Trophoblast cell (in vitro differentiated cells and primary cell): ENCODE data around the gene MED23.
A peak's percentile ranks its signal among the peaks of the same experiment; 100 is the strongest.

Source experiments
- DNase-seq, 2 donors: peaks; one replicate each; pipeline ENCODE4 v3.0.0-alpha.2; 2016
- H2AFZ ChIP-seq: 2 replicates; pipeline ENCODE4 v1.6.1; 2013; ENCODE audit warnings: low read length, moderate library complexity, mild to moderate bottlenecking; ENCODE audit not compliant: insufficient read depth, poor library complexity
- H2AK5ac ChIP-seq: 2 replicates; pipeline ENCODE4 v1.6.1; 2013; ENCODE audit warnings: mild to moderate bottlenecking, low read length
- H2BK120ac ChIP-seq: 2 replicates; pipeline ENCODE4 v1.6.1; 2013; ENCODE audit warnings: low read length, mild to moderate bottlenecking, moderate library complexity; ENCODE audit not compliant: insufficient read depth, poor library complexity
- H2BK12ac ChIP-seq: 2 replicates; pipeline ENCODE4 v1.6.1; 2013; ENCODE audit warnings: mild to moderate bottlenecking, low read length, moderate library complexity
- H2BK5ac ChIP-seq: 2 replicates; pipeline ENCODE4 v1.6.1; 2013; ENCODE audit warnings: low read length, low read depth, moderate library complexity, mild to moderate bottlenecking; ENCODE audit not compliant: poor library complexity
- H3K14ac ChIP-seq: 2 replicates; pipeline ENCODE4 v1.6.1; 2013; ENCODE audit warnings: mild to moderate bottlenecking, low read length
- H3K18ac ChIP-seq: 2 replicates; pipeline ENCODE4 v1.6.1; 2013; ENCODE audit warnings: mild to moderate bottlenecking, low read length
- H3K23ac ChIP-seq: 2 replicates; pipeline ENCODE4 v1.6.1; 2013; ENCODE audit warnings: low read length
- H3K27ac ChIP-seq: 2 replicates; pipeline ENCODE4 v1.5.1; 2013; ENCODE audit warnings: low read depth, mild to moderate bottlenecking, inconsistent platforms, low read length, moderate library complexity
- H3K27me3 ChIP-seq: 2 replicates; pipeline ENCODE4 v1.6.1; 2013; ENCODE audit warnings: inconsistent platforms, mild to moderate bottlenecking, low read length, moderate library complexity; ENCODE audit not compliant: insufficient read depth
- H3K36me3 ChIP-seq, 2 experiments: 1 replicate in 1 of 2; 2 replicates in 1 of 2; pipeline ENCODE4 v1.6.1; 2013; ENCODE audit warnings: low read length in 2 of 2, mild to moderate bottlenecking in 2 of 2, moderate library complexity in 1 of 2; ENCODE audit not compliant: insufficient read depth in 2 of 2, control insufficient read depth in 1 of 2
- H3K4ac ChIP-seq: 2 replicates; pipeline ENCODE4 v1.6.1; 2013; ENCODE audit warnings: low read depth, mild to moderate bottlenecking, low read length, moderate library complexity
- H3K4me1 ChIP-seq, 2 experiments: 1 replicate in 1 of 2; 2 replicates in 1 of 2; pipeline ENCODE4 v1.6.1; 2013; ENCODE audit warnings: low read length in 2 of 2, mild to moderate bottlenecking in 2 of 2, moderate library complexity in 1 of 2; ENCODE audit not compliant: insufficient read depth in 2 of 2, control insufficient read depth in 1 of 2
- H3K4me2 ChIP-seq: 2 replicates; pipeline ENCODE4 v1.6.1; 2013; ENCODE audit warnings: inconsistent platforms, mild to moderate bottlenecking, low read length, moderate library complexity
- H3K4me3 ChIP-seq: 2 replicates; pipeline ENCODE4 v1.5.1; 2013; ENCODE audit warnings: mild to moderate bottlenecking, low read depth, low read length, inconsistent platforms
- H3K79me1 ChIP-seq: one replicate; pipeline ENCODE4 v1.6.1; 2013; ENCODE audit warnings: low read length
- H3K79me2 ChIP-seq: 2 replicates; pipeline ENCODE4 v1.6.1; 2013; ENCODE audit warnings: low read length, mild to moderate bottlenecking; ENCODE audit not compliant: control insufficient read depth, insufficient read depth, poor library complexity
- H3K9ac ChIP-seq: 2 replicates; pipeline ENCODE4 v1.6.1; 2013; ENCODE audit warnings: mild to moderate bottlenecking, low read length
- H3K9me3 ChIP-seq: 2 replicates; pipeline ENCODE4 v1.6.1; 2013; ENCODE audit warnings: low read depth, mild to moderate bottlenecking, control low read depth, inconsistent platforms, low read length; ENCODE audit not compliant: insufficient read depth
- H4K12ac ChIP-seq: 2 replicates; pipeline ENCODE4 v1.6.1; 2013; ENCODE audit warnings: low read depth, mild to moderate bottlenecking, low read length, moderate library complexity
- H4K8ac ChIP-seq: 2 replicates; pipeline ENCODE4 v1.6.1; 2013; ENCODE audit warnings: low read depth, mild to moderate bottlenecking, low read length, moderate library complexity
- H4K91ac ChIP-seq: one replicate; pipeline ENCODE4 v1.6.1; 2013; ENCODE audit warnings: low read depth, mild to moderate bottlenecking, low read length, moderate library complexity
- WGBS: extraction: QIAGEN DNeasy Blood & Tissue Kit; methylation state at CpG from one replicate; pipeline ENCODE4 v1.1.7; 2013; ENCODE audit warnings: missing lambda C conversion rate; ENCODE audit not compliant: insufficient read length, insufficient coverage; ENCODE audit errors: extremely low coverage; 5-methylcytosine and 5-hydroxymethylcytosine counted together

MED23 gene

GRCh38 chr6:131600716-131601115, 27.3 kb downstream of the MED23 start:
- no peak overlapping the region for H2AFZ ChIP-seq
- H3K14ac ChIP-seq: no peak overlapping the region
- no peak overlapping the region for H3K18ac ChIP-seq
- no peak overlapping the region for H3K27ac ChIP-seq
- H3K4ac ChIP-seq: no peak overlapping the region
- H4K8ac ChIP-seq: no peak overlapping the region
- no CpG with 5 or more reads among the region's 4 CpGs for WGBS
- H3K27me3 ChIP-seq: no peaks in the 10 kb centered on the region
- no peak overlapping the region for H2BK5ac ChIP-seq
- H3K36me3 ChIP-seq: peaks cover 11 to 19% of the 10 kb centered on the region in 2 experiments
- no peak overlapping the region for H3K4me3 ChIP-seq
- no peak for DNase-seq
- no peak overlapping the region for H4K12ac ChIP-seq
- H3K79me1 ChIP-seq: no peaks in the 10 kb centered on the region
- no peak overlapping the region for H3K4me2 ChIP-seq
- no peak overlapping the region for H2BK120ac ChIP-seq
- H3K9ac ChIP-seq: no peak overlapping the region
- H4K91ac ChIP-seq: no peak overlapping the region
- H3K9me3 ChIP-seq: no peaks in the 10 kb centered on the region
- H2AK5ac ChIP-seq: no peak overlapping the region
- H2BK12ac ChIP-seq: no peak overlapping the region
- H3K23ac ChIP-seq: no peak overlapping the region
- no peaks in the 10 kb centered on the region for H3K4me1 ChIP-seq
- H3K79me2 ChIP-seq: no peaks in the 10 kb centered on the region

- Histone ChIP-seq H3K4me2 (no peak overlapping the region), H3K18ac (no peak overlapping the region), H3K4me1 (no peaks in the 10 kb centered on the region), H3K4ac (no peak overlapping the region), H3K14ac (no peak overlapping the region), H3K36me3 (peaks cover 15 to 24% of the 10 kb centered on the region in 2 experiments), H2BK12ac (no peak overlapping the region), H4K91ac (no peak overlapping the region), H3K9me3 (no peaks in the 10 kb centered on the region), H3K27me3 (no peaks in the 10 kb centered on the region), H4K12ac (no peak overlapping the region), H3K27ac (no peak overlapping the region), H3K79me1 (no peaks in the 10 kb centered on the region), H2BK5ac (no peak overlapping the region), H4K8ac (no peak overlapping the region), H3K9ac (no peak overlapping the region), H2AFZ (no peak overlapping the region), H3K23ac (no peak overlapping the region), H3K4me3 (no peak overlapping the region), H2BK120ac (no peak overlapping the region), H2AK5ac (no peak overlapping the region), H3K79me2 (no peaks in the 10 kb centered on the region)
- WGBS: no CpG with 5 or more reads among the region's 3 CpGs
- peak in 1 of 2 donors; percentile 24 for DNase-seq
Measured at GRCh38 chr6:131597446-131597845, 30.6 kb downstream of the MED23 start.

- Histone ChIP-seq H3K23ac (no peak overlapping the region), H3K9me3 (no peaks in the 10 kb centered on the region), H3K4me3 (no peak overlapping the region), H3K4me2 (no peak overlapping the region), H3K14ac (no peak overlapping the region), H3K18ac (no peak overlapping the region), H4K12ac (no peak overlapping the region), H2BK12ac (no peak overlapping the region), H3K27me3 (no peaks in the 10 kb centered on the region), H4K91ac (no peak overlapping the region), H3K9ac (no peak overlapping the region), H3K79me1 (no peaks in the 10 kb centered on the region), H3K4me1 (no peaks in the 10 kb centered on the region), H2AK5ac (no peak overlapping the region), H2AFZ (no peak overlapping the region), H3K4ac (no peak overlapping the region), H4K8ac (no peak overlapping the region), H2BK5ac (no peak overlapping the region), H2BK120ac (no peak overlapping the region), H3K27ac (no peak overlapping the region), H3K79me2 (no peaks in the 10 kb centered on the region), H3K36me3 (peaks cover 20 to 25% of the 10 kb centered on the region in 2 experiments)
- no CpG with 5 or more reads among the region's 11 CpGs for WGBS
- DNase-seq: peak; percentile 35 to 61
Measured at GRCh38 chr6:131594074-131594473, 34.0 kb downstream of the MED23 start.

GRCh38 chr6:131592935-131593334, 35.1 kb downstream of the MED23 start:
- Histone ChIP-seq H2BK12ac (no peak overlapping the region), H3K27ac (no peak overlapping the region), H3K4me2 (no peak overlapping the region), H3K79me2 (no peaks in the 10 kb centered on the region), H2AK5ac (no peak overlapping the region), H2BK120ac (no peak overlapping the region), H3K23ac (no peak overlapping the region), H4K12ac (no peak overlapping the region), H2AFZ (no peak overlapping the region), H4K8ac (no peak overlapping the region), H4K91ac (no peak overlapping the region), H3K79me1 (no peaks in the 10 kb centered on the region), H3K4me3 (no peak overlapping the region), H3K4me1 (no peaks in the 10 kb centered on the region), H3K9ac (no peak overlapping the region), H3K14ac (no peak overlapping the region), H2BK5ac (no peak overlapping the region), H3K27me3 (no peaks in the 10 kb centered on the region), H3K18ac (no peak overlapping the region), H3K4ac (no peak overlapping the region), H3K36me3 (peaks cover 18 to 24% of the 10 kb centered on the region in 2 experiments), H3K9me3 (no peaks in the 10 kb centered on the region)
- no peak for DNase-seq
- no CpG with 5 or more reads among the region's 2 CpGs for WGBS
